Kidney epithelial cell (primary cell): ENCODE results near the gene LRRC43. TPM values are rescaled to one million over a fixed set of nuclear protein-coding genes. Genes with fewer than 3 reads are reported as not detected.

ENCODE experiments used
- DNase-seq: peaks from one replicate; pipeline ENCODE4 v3.0.0-alpha.2; 2010; ENCODE audit warnings: low read depth
- H3K27me3 ChIP-seq: 2 replicates; pipeline ENCODE4 v1.6.0; 2011; ENCODE audit warnings: low read length; ENCODE audit not compliant: control insufficient read depth, insufficient read depth
- H3K36me3 ChIP-seq: 2 replicates; pipeline ENCODE4 v1.5.1; 2011; ENCODE audit warnings: low read length; ENCODE audit not compliant: control insufficient read depth, insufficient read depth
- H3K4me3 ChIP-seq: 2 replicates; pipeline ENCODE4 v1.5.1; 2011; ENCODE audit warnings: low read depth, mild to moderate bottlenecking, control low read depth, low read length
- total RNA-seq: library from RNA; depleted of rRNA; stranded (reverse); fragments of >200 nt; gene quantifications from 2 replicates; pipeline ENCODE4 v1.2.3, GENCODE V29; 2015
- TF ChIP-seq, protein P1 (sequence below): IDR thresholded peaks from 2 replicates; pipeline ENCODE4 v1.5.1; 2011; ENCODE audit warnings: mild to moderate bottlenecking, moderate library complexity, low read length, control low read depth, inconsistent platforms; ENCODE audit not compliant: insufficient read depth, poor library complexity, severe bottlenecking

LRRC43 gene
- total RNA-seq, 1 donor from 2014 or later, result 0.75 TPM

GRCh38 chr12:122184517-122184916, 1.6 kb downstream of the LRRC43 start:
- H3K4me3 ChIP-seq, result no peak overlapping the region
- DNase-seq, result no peak
- no peaks in the 10 kb centered on the region for H3K27me3 ChIP-seq
- TF ChIP-seq, protein P1, sequence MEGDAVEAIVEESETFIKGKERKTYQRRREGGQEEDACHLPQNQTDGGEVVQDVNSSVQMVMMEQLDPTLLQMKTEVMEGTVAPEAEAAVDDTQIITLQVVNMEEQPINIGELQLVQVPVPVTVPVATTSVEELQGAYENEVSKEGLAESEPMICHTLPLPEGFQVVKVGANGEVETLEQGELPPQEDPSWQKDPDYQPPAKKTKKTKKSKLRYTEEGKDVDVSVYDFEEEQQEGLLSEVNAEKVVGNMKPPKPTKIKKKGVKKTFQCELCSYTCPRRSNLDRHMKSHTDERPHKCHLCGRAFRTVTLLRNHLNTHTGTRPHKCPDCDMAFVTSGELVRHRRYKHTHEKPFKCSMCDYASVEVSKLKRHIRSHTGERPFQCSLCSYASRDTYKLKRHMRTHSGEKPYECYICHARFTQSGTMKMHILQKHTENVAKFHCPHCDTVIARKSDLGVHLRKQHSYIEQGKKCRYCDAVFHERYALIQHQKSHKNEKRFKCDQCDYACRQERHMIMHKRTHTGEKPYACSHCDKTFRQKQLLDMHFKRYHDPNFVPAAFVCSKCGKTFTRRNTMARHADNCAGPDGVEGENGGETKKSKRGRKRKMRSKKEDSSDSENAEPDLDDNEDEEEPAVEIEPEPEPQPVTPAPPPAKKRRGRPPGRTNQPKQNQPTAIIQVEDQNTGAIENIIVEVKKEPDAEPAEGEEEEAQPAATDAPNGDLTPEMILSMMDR, result no peak
- H3K36me3 ChIP-seq, result no peaks in the 10 kb centered on the region

- Histone ChIP-seq H3K36me3 (no peaks in the 10 kb centered on the region), H3K27me3 (no peaks in the 10 kb centered on the region)
- no peak for DNase-seq
These were observed 2.2 kb downstream of the LRRC43 start for GRCh38 chr12:122185079-122185478.

GRCh38 chr12:122185494-122186082, 2.7 kb downstream of the LRRC43 start:
- H3K27me3 ChIP-seq, result no peaks in the 10 kb centered on the region
- no peaks in the 10 kb centered on the region for H3K36me3 ChIP-seq
- no peak overlapping the region for H3K4me3 ChIP-seq
- TF ChIP-seq, protein P1, result no peak
- no peak for DNase-seq

More at GRCh38 chr12:122185079-122185478, 2.2 kb downstream of the LRRC43 start:
- TF ChIP-seq, protein P1, result no peak
- no peak overlapping the region for H3K4me3 ChIP-seq

GRCh38 chr12:122187466-122187865, 4.5 kb downstream of the LRRC43 start:
- TF ChIP-seq, protein P1, result no peak
- DNase-seq, result no peak
- H3K4me3 ChIP-seq, result no peak overlapping the region
- no peaks in the 10 kb centered on the region for H3K27me3 ChIP-seq
- no peaks in the 10 kb centered on the region for H3K36me3 ChIP-seq

- no peaks in the 10 kb centered on the region for H3K36me3 ChIP-seq
- H3K27me3 ChIP-seq, result no peaks in the 10 kb centered on the region
- no peak for DNase-seq
- no peak overlapping the region for H3K4me3 ChIP-seq
- TF ChIP-seq, protein P1, result no peak
These were observed 6.9 kb downstream of the LRRC43 start for GRCh38 chr12:122189626-122190475.
